Stimulated activated naive CD4-positive, alpha-beta T cell treated with Interleukin-2 at 50 U/mL for 16 hours (primary cell): Measurements from ENCODE around the gene SPATA2L.
"Not testable (repeated sequence)": the region's sequence is repeated elsewhere in the genome, so short reads cannot be mapped to it uniquely, and the experiment has no call there.

Experiments used
- DNase-seq: peaks from one replicate; lab custom pipeline; 2025; lab: John Stamatoyannopoulos, UW

SPATA2L gene

GRCh38 chr16:89706518-89707260, 5.2 kb upstream of the SPATA2L start:
- no peak for DNase-seq

- no peak for DNase-seq
Observed at GRCh38 chr16:89705006-89705405, 3.5 kb upstream of the SPATA2L start.

DNA sequence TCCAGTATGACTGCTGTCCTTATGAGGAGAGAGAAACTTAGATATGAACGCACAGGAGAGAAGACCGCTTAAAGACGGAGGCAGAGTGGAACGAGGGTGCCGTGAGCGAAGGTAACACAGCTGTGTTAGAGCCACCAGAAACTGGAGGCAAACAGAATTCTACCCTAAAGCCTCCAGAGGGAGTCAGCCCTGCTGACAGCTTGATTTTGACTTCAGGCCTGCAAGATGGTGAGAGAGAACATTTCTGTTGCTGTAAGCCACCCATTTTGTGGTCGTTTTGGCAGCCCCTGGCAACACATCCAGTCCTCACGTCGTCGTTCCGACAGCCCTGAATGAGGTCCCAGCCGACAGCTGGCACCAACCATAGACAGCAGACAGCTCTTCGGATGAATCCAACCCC, 2.8 kb upstream of the SPATA2L start:
- no peak for DNase-seq

GRCh38 chr16:89700649-89701424, 668 bp downstream of the SPATA2L start:
- DNase-seq = peak; percentile 40

DNA sequence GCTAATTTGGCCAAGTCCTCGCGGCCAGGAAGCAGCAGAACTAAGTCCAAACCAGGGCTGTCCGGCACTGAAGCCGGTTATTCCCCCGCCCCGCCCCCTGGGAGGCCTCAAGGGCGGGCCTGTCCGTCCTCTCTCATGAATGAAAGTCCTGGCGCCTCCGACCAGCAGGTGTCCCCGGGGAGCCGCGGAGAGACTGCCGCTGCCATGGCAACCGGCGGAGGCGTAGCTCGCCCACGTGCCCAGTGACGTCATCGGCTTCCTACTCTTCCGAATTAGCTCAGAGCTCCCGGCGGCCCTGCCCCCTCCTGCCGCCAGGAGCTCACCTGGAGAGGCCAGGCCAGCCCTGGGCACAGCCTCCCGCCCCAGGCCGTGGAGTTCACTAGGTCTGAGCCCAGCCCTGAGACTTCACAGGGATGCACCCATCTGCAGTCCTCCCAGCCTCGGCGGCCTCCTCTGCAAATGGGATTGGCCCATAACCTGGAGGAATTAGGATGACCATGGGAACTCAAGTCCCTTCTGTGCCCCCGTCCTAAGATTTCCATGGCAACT, 1.3 kb downstream of the SPATA2L start:
- DNase-seq = peak; percentile 94

GRCh38 chr16:89699629-89700099, 1.8 kb downstream of the SPATA2L start:
- DNase-seq = not testable (repeated sequence)

DNA sequence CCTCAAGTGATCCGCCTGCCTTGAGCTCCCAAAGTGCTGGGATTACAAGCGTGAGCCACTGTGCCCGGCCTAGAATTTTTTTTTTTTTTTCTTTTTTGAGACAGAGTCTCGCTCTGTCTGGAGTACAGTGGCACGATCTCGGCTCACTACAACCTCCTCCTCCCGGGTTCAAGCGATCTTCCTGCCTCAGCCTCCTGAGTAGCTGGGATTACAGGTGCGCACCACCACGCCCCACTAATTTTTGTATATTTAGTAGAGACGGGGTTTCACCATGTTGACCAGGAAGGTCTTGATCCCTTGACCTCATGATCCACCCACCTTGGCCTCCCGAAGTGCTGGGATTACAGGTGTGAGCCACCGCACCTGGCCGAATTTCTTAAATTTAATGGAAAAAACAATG, 2.8 kb downstream of the SPATA2L start:
- DNase-seq = not testable (repeated sequence)

DNA sequence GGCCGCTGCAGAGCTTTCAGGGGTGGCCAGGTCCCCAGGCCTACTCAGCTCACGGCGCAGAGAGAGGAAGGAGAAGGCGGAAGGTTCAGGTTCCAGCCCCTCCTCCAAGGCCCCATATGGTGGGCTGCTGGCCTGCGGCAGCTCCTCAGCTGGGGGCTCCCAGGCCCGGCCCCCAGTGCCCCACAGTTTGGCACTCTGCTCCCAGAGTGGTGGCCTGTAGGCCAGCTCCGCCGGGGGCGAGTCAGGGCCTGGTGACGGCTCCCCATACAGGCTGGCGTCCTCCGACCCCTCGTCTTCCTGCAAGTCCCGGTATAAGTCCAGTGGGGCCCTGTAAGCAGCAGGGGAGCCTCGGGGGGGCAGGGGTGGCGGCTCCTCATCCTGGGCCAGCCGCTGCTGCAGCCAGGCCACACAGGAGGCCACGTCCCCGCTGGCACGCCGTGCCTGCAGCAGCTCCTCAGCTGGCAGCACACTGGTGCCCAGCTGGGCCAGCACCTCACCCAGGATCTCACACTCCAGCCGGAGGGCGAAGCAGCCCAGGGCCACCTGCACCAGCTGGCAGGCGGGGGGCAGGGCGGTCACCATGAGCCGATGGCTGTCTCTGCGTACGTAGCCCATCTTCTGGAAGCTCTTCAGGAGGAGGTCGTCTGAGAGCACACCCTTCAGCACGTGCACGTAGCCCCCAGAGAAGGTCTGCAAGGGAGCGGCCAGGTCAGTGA, 3.7 kb downstream of the SPATA2L start:
- DNase-seq = no peak

DNA sequence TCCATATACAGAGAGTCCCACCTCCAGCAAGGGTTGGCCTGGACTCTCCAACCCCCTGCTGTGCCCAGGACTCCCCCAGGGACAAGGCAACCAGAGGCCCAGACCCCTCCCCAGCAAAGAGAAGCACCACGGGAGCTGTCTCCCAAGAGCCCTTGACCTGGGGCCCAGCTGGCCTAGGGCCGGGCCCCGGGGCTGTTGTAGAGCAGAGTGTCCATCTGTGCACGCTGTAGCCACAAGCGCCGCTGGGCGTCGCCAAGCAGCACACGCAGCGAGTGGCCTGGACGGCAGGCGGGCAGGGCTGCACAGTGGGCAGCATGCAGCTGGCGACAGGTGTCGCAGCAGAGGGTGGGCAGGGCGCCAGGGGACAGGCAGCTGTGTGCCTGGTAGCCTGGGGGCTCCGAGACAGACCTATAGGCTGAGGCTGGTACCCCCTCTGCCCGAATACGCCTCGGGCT, 4.3 kb downstream of the SPATA2L start:
- DNase-seq = no peak

DNA sequence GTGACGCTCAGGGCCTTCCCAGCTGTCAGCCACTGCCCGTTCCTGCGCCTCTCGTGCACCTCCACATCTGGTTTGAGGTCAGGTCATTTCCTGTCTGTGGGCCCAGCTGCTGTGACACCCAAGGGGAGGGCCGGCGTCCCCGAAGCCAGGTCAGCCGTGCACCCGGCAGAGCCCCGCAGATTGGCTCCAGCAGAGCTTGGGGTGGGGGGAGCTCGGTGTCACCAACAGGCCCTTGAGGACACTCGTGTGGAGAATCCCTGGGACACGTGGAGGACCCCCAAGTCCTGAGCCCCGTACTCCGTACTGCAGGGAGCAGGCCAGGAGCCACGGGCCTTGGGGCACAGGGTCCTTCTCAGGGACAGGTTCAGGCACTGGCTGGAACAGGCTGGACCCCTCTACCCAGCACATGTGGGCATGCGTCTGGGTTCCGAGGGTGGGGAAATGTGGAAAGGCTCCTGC, 4.8 kb downstream of the SPATA2L start:
- DNase-seq = no peak

DNA sequence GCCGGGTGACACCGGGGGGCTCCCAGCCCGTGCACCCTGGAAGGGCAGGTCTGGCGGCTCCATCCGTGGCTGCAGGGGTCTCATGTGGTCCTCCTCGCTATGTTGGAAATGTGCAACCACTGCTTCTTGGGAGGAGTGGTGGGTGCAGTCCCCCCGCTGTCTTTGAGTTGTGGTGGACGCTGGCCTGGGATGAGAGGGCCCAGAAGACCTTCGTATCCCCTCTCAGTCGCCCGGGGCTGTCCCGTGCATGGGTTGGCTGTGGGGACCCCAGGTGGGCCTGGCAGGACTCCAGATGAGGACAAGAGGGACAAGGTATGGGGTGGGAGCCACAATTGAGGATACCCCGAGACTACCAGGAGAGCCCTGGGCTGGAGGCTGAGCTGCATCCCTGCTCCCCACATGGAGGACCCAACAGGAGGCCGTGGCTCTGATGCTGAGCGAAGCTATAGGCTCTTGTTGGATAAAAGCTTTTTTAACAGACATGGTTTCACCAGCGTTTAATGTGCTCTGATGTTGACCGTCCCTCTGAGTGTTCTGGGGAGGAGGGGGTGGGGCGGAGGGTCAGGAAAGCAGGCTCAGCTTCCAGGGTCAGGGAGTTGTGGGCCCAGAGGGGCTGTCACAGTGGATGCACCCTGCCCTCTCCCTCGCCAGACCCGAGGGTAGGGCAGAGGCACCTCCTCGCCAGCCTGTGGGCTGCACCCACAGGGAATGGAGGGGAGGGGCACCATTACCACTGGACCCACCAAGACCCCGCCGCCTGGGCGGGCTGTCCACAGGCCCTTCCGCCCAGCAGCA, 5.4 kb downstream of the SPATA2L start:
- no peak for DNase-seq

- DNase-seq = no peak
Observed at GRCh38 chr16:89695086-89695874, 6.2 kb downstream of the SPATA2L start.

- DNase-seq = not testable (repeated sequence)
Observed at GRCh38 chr16:89694784-89695085, 6.8 kb downstream of the SPATA2L start.

DNA sequence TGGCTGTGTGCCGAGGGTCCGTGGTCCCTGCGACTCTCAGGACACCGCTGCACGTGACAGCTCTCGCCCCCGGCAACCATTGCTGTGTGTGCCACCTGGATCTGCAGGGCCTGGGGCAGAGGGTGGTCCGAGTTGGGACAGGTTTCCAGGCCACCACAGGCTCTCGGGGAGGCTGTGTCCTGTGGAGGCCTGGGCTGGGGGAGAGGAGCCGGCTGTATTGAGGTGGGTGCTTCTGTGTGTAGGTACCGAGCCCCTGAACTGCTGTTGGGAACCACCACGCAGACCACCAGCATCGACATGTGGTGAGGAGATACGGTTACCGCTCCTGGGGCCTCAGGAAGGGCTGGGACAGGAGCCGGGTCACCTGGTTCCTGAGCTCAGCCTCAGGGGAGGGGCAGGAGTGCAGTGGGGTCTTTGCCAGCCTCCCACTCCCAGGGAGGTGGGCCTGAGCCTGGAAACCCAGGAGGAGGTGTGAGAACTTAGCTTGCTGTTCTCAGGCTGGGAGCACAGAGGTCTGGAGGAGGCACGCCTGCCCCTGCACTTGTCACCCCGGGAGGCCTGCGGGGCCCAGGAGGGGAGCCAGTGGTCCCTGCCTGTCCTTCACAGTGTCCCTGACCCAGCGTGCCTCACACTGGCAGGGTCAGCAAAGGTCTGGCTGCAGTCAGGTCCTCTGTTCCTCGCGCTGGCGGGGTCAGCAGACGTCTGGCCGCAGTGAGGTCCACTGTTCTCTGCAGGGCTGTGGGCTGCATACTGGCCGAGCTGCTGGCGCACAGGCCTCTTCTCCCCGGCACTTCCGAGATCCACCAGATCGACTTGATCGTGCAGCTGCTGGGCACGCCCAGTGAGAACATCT, 7.3 kb downstream of the SPATA2L start:
- no peak for DNase-seq

GRCh38 chr16:89693289-89693731, 8.2 kb downstream of the SPATA2L start:
- DNase-seq = no peak

DNA sequence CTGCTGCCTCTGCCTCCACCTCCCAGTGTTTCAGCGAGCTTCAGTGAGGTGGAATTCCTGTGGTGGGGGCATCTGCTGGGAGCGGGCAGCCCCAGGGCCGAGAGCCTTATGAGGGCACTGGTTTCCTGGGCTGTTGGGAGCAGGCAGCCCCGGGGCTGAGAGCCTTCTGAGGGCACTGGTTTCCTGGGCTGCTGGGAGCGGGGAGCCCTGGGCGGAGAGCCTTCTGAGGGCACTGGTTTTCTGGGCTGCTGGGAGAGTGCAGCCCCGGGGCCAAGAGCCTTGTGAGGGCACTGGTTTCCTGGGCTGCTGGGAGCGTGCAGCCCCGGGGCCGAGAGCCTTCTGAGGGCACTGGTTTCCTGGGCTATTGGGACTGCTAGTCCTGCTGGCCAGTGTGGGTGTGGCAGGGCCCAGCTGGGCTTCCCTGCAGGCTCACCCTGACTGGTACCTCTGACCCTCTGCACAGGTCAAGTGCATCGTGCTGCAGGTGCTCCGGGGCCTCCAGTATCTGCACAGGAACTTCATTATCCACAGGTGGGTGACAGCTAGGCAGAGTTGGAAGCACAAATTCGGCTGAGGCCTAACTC, 9.4 kb downstream of the SPATA2L start:
- no peak for DNase-seq

GRCh38 chr16:89691231-89691985, 10.1 kb downstream of the SPATA2L start:
- no peak for DNase-seq

- DNase-seq = no peak
Observed at GRCh38 chr16:89690392-89690901, 11.1 kb downstream of the SPATA2L start.
